K562 (cell line): ENCODE results near the gene SLFNL1. TPM values are rescaled to one million over a fixed set of nuclear protein-coding genes. Genes with fewer than 3 reads are reported as not detected.
A peak's percentile ranks its signal among the peaks of the same experiment; 100 is the strongest.

Source experiments
- ATAC-seq: fragments of 200-7000 bp; cut with Tn5 transposase; 3 replicates; pipeline ENCODE4 v1.9.1; 2020; ENCODE audit warnings: moderate library complexity
- BruUV-seq: library from RNA; stranded (reverse); fragments of 400-500 nt; replicated peaks from 2 replicates; lab custom pipeline; 2021; lab: Mats Ljungman, UMichigan
- CTCF ChIA-PET: fragments of 300-600 bp; formaldehyde crosslinking; extraction: SDS; loops from one replicate; lab custom pipeline; 2021; ENCODE audit warnings: low intra/inter-chr PET ratio; lab: Yijun Ruan, JAX
- POLR2A ChIA-PET: fragments of 300-600, 350-650 bp; sonication (Branson Sonifier 250); formaldehyde crosslinking; extraction: SDS; loops from one replicate; lab custom pipeline; 2021; ENCODE audit warnings: antibody characterized with exemption, inconsistent platforms; lab: Yijun Ruan, JAX
- DNase-seq, 4 experiments: peaks; one replicate each; pipeline versions ENCODE4 v3.0.0 to v3.0.0-alpha.2; 2011 to 2018; ENCODE audit warnings: low spot score in 3 of 4, mixed read lengths in 3 of 4; ENCODE audit errors: extremely low read depth in 1 of 4
- FAIRE-seq: peaks from 2 replicates; lab custom pipeline; 2011; peaks lifted over from hg19 to GRCh38; lab: Jason Lieb, UNC
- H2AFZ ChIP-seq: 2 replicates; pipeline ENCODE4 v1.6.0; 2011; ENCODE audit warnings: low read depth, low read length, control low read depth, inconsistent platforms
- H3K27ac ChIP-seq: fragments of 200-600 bp; 3 replicates; pipeline ENCODE4 v1.8.0; 2011; ENCODE audit warnings: low read depth, mild to moderate bottlenecking, control low read depth, inconsistent platforms, low read length, moderate library complexity, mixed read lengths; ENCODE audit errors: extremely low read depth
- H3K27me3 ChIP-seq, 2 experiments: fragments of 300-600 bp in 1 of 2; 2 replicates in 1 of 2; 3 replicates in 1 of 2; pipeline versions ENCODE4 v1.6.0 to v1.8.0; 2011; ENCODE audit warnings: inconsistent platforms in 2 of 2, low read length in 2 of 2, mild to moderate bottlenecking in 1 of 2, mixed read lengths in 1 of 2, moderate library complexity in 1 of 2; ENCODE audit not compliant: control insufficient read depth in 2 of 2, insufficient read depth in 2 of 2
- H3K36me3 ChIP-seq: fragments of 300-600 bp; 3 replicates; pipeline ENCODE4 v1.8.0; 2011; ENCODE audit warnings: mild to moderate bottlenecking, low read length, inconsistent platforms; ENCODE audit not compliant: control insufficient read depth, insufficient read depth
- H3K4me1 ChIP-seq, 2 experiments: fragments of 200-600 bp in 1 of 2; replicated peaks in 1 of 2; 2 replicates in 1 of 2; 3 replicates in 1 of 2; pipeline versions ENCODE4 v1.5.1 to v1.8.0; 2011; ENCODE audit warnings: inconsistent platforms in 2 of 2, low read length in 2 of 2, mild to moderate bottlenecking in 1 of 2, mixed read lengths in 1 of 2, moderate library complexity in 1 of 2; ENCODE audit not compliant: control insufficient read depth in 2 of 2, insufficient read depth in 2 of 2
- H3K4me2 ChIP-seq: 2 replicates; pipeline ENCODE4 v1.6.1; 2011; ENCODE audit warnings: low read length, control low read depth, inconsistent platforms, mixed read lengths; ENCODE audit not compliant: insufficient read depth
- H3K4me3 ChIP-seq: fragments of 200-600 bp; sonication (generic), shearing (Covaris generic); 2 replicates; pipeline ENCODE4 v1.5.1; 2016; ENCODE audit warnings: control low read depth, inconsistent platforms
- H3K79me2 ChIP-seq: fragments of 200-600 bp; 3 replicates; pipeline ENCODE4 v1.8.0; 2011; ENCODE audit warnings: low read length, inconsistent platforms; ENCODE audit not compliant: control insufficient read depth, insufficient read depth
- H3K9ac ChIP-seq, 2 experiments: 2 replicates each; pipeline versions ENCODE4 v1.6.0 to v1.6.1; 2011; ENCODE audit warnings: low read depth in 2 of 2, low read length in 2 of 2, control low read depth in 1 of 2, inconsistent platforms in 1 of 2, mild to moderate bottlenecking in 1 of 2, mixed read lengths in 1 of 2; ENCODE audit not compliant: insufficient read depth in 1 of 2
- H3K9me1 ChIP-seq: one replicate; pipeline ENCODE4 v1.6.0; 2011; ENCODE audit warnings: inconsistent platforms, mild to moderate bottlenecking, low read length, moderate library complexity; ENCODE audit not compliant: control insufficient read depth, insufficient read depth
- H3K9me3 ChIP-seq: replicated peaks from 2 replicates; pipeline ENCODE4 v1.5.1; 2011; ENCODE audit warnings: low read depth, low read length, inconsistent platforms; ENCODE audit not compliant: control insufficient read depth, insufficient read depth
- H4K20me1 ChIP-seq: replicated peaks from 2 replicates; pipeline ENCODE4 v1.6.1; 2011; ENCODE audit warnings: low read length, inconsistent platforms, mixed read lengths; ENCODE audit not compliant: control insufficient read depth, insufficient read depth
- POLR2G ChIP-seq: fragments of 200-400 bp; formaldehyde crosslinking; IDR thresholded peaks from 2 replicates; pipeline ENCODE4 v1.6.1; 2017; ENCODE audit warnings: low read depth, mild to moderate bottlenecking, antibody characterized with exemption, low read length, moderate library complexity
- POLR3A ChIP-seq: IDR thresholded peaks from 2 replicates; pipeline ENCODE4 v1.6.1; 2011; ENCODE audit warnings: borderline replicate concordance, mild to moderate bottlenecking, moderate library complexity; ENCODE audit not compliant: insufficient read length, insufficient read depth; ENCODE audit errors: extremely low read depth
- PYGO2 ChIP-seq: fragments of 450-650 bp; IDR thresholded peaks from 2 replicates; pipeline ENCODE4 v1.6.1; 2016; ENCODE audit warnings: mild to moderate bottlenecking, missing genetic modification characterization, moderate library complexity, missing compliant biosample characterization
- ZNF668 ChIP-seq: fragments of 250-450 bp; sonication (Bioruptor Pico); IDR thresholded peaks from 2 replicates; pipeline ENCODE4 v1.8.0; 2022; ENCODE audit warnings: mild to moderate bottlenecking, inconsistent platforms
- WGBS: fragments of 100-300 bp; shearing (Covaris generic); methylation state at CpG from one replicate; pipeline ENCODE4 v1.1.6; 2016; ENCODE audit warnings: low coverage, mixed read lengths; ENCODE audit not compliant: insufficient coverage; ENCODE audit errors: missing lambda C conversion rate; 5-methylcytosine and 5-hydroxymethylcytosine counted together
- in situ Hi-C: fragments of 300-500 bp; cut with MboI; formaldehyde crosslinking; loops from 4 replicates; pipeline ENCODE4 v1.15.0; 2018; ENCODE audit warnings: inconsistent platforms, mixed read lengths
- intact Hi-C: fragments of 100-400 bp; cut with micrococcal nuclease; formaldehyde crosslinking; loops from 2 replicates; pipeline ENCODE4 v1.14.2; 2022
- polyA plus RNA-seq, 8 experiments: library from polyadenylated mRNA; depleted of rRNA in 4 of 8; stranded (reverse) in 5 of 8; unstranded in 3 of 8; fragments of >200 nt; fragmentation: Nextera tagmentation in 2 of 8; fragmentation: Illumina TruSeq in 1 of 8; extraction: Ambion mirVana in 2 of 8; extraction: Trizol in 1 of 8; gene quantifications; 2 replicates each; pipeline versions ENCODE4 v1.2.1 to v1.2.3, GENCODE V29; 2011 to 2014; ENCODE audit warnings: inconsistent platforms in 1 of 8, missing spikeins in 1 of 8
- total RNA-seq, 7 experiments: library from RNA; depleted of rRNA in 6 of 7; stranded (reverse); fragments of >200 nt in 6 of 7; fragmentation: Illumina TruSeq in 2 of 7; extraction: Trizol in 2 of 7; gene quantifications; 2 replicates each; pipeline versions ENCODE4 v1.2.1 to v1.2.3, GENCODE V29; 2011 to 2021; ENCODE audit warnings: low replicate concordance in 1 of 7
- TF ChIP-seq, protein P1 (sequence below): fragments of 200-600 bp; sonication (generic); IDR thresholded peaks from one replicate; pipeline ENCODE4 v1.6.1; 2012; ENCODE audit warnings: mild to moderate bottlenecking, low read depth, low read length, inconsistent platforms
- TF ChIP-seq, protein P2 (sequence below): fragments of 250-450 bp; sonication (Bioruptor Pico); IDR thresholded peaks from 2 replicates; pipeline ENCODE4 v1.8.0; 2022; ENCODE audit warnings: inconsistent platforms

SLFNL1 gene
- total and polyA plus RNA-seq, 9 of the 15 experiments (the other 6 are each of a cell fraction or from before 2014, with no cell fraction given): 0.05 to 0.14 (median 0.06) TPM; not detected in 5

DNA sequence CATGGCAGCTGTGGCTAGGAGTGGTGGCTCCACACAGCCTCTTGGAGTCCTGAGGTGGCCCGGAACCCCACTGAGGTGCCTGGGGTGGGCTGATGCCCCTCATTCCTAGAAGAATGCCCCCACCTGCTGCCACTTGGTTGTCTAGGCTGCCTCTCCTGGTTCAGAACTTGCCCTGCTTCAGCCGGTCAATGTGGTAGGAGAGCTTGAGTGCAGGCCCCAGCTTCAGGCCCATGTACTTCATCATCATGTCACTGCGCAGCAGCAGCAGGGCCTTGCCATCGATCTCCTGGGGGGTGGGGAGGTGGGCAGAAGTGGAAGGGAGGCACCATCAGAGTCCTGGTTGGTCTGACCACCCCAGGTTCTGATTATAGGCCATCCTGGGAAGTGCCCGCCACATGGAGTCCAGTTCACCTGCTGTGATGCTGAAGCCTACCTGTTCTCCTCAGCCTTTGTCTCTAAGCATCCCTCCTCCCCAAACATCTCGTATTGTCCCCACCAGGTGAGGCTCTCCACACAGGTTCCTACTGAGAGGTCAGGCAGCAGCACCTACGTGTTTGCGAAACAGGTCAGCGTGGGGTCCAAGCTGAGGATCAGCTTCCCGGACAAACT is 6.6 kb upstream of the SLFNL1 start:
- WGBS: 94% methylated on average over 10 of the region's 10 CpGs
- BruUV-seq: no TSS peak
- POLR2A ChIA-PET: interaction anchor here (0.6 to 1.4 kb wide), 6 partner anchors 10 to 257 kb away, joined by 3 read pairs; no protein-coding TSS in a partner anchor
- H3K4me2 ChIP-seq: no peak overlapping the region
- no peaks in the 10 kb centered on the region; a peak in 1 of 5 replicates for H3K4me1 ChIP-seq
- H3K27ac ChIP-seq: no peak overlapping the region
- intact Hi-C loops: no loop called here
- TF ChIP-seq ZNF668 (CRISPR knock-in tag) (no peak), POLR2G (peak; percentile 45), PYGO2 (no peak), POLR3A (no peak)
- TF ChIP-seq, protein P1, sequence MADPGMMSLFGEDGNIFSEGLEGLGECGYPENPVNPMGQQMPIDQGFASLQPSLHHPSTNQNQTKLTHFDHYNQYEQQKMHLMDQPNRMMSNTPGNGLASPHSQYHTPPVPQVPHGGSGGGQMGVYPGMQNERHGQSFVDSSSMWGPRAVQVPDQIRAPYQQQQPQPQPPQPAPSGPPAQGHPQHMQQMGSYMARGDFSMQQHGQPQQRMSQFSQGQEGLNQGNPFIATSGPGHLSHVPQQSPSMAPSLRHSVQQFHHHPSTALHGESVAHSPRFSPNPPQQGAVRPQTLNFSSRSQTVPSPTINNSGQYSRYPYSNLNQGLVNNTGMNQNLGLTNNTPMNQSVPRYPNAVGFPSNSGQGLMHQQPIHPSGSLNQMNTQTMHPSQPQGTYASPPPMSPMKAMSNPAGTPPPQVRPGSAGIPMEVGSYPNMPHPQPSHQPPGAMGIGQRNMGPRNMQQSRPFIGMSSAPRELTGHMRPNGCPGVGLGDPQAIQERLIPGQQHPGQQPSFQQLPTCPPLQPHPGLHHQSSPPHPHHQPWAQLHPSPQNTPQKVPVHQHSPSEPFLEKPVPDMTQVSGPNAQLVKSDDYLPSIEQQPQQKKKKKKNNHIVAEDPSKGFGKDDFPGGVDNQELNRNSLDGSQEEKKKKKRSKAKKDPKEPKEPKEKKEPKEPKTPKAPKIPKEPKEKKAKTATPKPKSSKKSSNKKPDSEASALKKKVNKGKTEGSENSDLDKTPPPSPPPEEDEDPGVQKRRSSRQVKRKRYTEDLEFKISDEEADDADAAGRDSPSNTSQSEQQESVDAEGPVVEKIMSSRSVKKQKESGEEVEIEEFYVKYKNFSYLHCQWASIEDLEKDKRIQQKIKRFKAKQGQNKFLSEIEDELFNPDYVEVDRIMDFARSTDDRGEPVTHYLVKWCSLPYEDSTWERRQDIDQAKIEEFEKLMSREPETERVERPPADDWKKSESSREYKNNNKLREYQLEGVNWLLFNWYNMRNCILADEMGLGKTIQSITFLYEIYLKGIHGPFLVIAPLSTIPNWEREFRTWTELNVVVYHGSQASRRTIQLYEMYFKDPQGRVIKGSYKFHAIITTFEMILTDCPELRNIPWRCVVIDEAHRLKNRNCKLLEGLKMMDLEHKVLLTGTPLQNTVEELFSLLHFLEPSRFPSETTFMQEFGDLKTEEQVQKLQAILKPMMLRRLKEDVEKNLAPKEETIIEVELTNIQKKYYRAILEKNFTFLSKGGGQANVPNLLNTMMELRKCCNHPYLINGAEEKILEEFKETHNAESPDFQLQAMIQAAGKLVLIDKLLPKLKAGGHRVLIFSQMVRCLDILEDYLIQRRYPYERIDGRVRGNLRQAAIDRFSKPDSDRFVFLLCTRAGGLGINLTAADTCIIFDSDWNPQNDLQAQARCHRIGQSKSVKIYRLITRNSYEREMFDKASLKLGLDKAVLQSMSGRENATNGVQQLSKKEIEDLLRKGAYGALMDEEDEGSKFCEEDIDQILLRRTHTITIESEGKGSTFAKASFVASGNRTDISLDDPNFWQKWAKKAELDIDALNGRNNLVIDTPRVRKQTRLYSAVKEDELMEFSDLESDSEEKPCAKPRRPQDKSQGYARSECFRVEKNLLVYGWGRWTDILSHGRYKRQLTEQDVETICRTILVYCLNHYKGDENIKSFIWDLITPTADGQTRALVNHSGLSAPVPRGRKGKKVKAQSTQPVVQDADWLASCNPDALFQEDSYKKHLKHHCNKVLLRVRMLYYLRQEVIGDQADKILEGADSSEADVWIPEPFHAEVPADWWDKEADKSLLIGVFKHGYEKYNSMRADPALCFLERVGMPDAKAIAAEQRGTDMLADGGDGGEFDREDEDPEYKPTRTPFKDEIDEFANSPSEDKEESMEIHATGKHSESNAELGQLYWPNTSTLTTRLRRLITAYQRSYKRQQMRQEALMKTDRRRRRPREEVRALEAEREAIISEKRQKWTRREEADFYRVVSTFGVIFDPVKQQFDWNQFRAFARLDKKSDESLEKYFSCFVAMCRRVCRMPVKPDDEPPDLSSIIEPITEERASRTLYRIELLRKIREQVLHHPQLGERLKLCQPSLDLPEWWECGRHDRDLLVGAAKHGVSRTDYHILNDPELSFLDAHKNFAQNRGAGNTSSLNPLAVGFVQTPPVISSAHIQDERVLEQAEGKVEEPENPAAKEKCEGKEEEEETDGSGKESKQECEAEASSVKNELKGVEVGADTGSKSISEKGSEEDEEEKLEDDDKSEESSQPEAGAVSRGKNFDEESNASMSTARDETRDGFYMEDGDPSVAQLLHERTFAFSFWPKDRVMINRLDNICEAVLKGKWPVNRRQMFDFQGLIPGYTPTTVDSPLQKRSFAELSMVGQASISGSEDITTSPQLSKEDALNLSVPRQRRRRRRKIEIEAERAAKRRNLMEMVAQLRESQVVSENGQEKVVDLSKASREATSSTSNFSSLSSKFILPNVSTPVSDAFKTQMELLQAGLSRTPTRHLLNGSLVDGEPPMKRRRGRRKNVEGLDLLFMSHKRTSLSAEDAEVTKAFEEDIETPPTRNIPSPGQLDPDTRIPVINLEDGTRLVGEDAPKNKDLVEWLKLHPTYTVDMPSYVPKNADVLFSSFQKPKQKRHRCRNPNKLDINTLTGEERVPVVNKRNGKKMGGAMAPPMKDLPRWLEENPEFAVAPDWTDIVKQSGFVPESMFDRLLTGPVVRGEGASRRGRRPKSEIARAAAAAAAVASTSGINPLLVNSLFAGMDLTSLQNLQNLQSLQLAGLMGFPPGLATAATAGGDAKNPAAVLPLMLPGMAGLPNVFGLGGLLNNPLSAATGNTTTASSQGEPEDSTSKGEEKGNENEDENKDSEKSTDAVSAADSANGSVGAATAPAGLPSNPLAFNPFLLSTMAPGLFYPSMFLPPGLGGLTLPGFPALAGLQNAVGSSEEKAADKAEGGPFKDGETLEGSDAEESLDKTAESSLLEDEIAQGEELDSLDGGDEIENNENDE: no peak
- TF ChIP-seq, protein P2, sequence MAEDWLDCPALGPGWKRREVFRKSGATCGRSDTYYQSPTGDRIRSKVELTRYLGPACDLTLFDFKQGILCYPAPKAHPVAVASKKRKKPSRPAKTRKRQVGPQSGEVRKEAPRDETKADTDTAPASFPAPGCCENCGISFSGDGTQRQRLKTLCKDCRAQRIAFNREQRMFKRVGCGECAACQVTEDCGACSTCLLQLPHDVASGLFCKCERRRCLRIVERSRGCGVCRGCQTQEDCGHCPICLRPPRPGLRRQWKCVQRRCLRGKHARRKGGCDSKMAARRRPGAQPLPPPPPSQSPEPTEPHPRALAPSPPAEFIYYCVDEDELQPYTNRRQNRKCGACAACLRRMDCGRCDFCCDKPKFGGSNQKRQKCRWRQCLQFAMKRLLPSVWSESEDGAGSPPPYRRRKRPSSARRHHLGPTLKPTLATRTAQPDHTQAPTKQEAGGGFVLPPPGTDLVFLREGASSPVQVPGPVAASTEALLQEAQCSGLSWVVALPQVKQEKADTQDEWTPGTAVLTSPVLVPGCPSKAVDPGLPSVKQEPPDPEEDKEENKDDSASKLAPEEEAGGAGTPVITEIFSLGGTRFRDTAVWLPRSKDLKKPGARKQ (CRISPR knock-in tag): no peak
- TF ChIP-seq, all 486 proteins: peak for 1
- DNase-seq (no peak), ATAC-seq (no peak), FAIRE-seq (no peak)
- no peak overlapping the region for H2AFZ ChIP-seq
- no peak overlapping the region for H3K9ac ChIP-seq
- H3K4me3 ChIP-seq: no peak overlapping the region
- H4K20me1 ChIP-seq: peaks cover 3% of the 10 kb centered on the region; the same call in 1 of the 2 replicates
- peaks cover 3% of the 10 kb centered on the region for H3K9me3 ChIP-seq
- CTCF ChIA-PET: no interaction called here
- no peaks in the 10 kb centered on the region for H3K79me2 ChIP-seq
- in situ Hi-C loops: no loop called here
- no peaks in the 10 kb centered on the region for H3K27me3 ChIP-seq
- no peaks in the 10 kb centered on the region for H3K9me1 ChIP-seq
- H3K36me3 ChIP-seq: peaks cover 50% of the 10 kb centered on the region
